Ovary (tissue), 10 donors: ENCODE measurements around the gene BTRC. TPM values are rescaled to one million over a fixed set of nuclear protein-coding genes. Genes with fewer than 3 reads are reported as not detected.

ENCODE experiments used
- DNase-seq, 5 donors: peaks; one replicate each; pipeline ENCODE4 v3.0.0-alpha.2; 2019 to 2020
- H3K27ac ChIP-seq, 2 donors: fragments of 200-600 bp; one replicate each; pipeline versions ENCODE4 v1.5.1 to v1.8.0; 2019 to 2022
- H3K27me3 ChIP-seq: fragments of 200-600 bp; one replicate; pipeline ENCODE4 v1.8.0; 2022
- H3K36me3 ChIP-seq: fragments of 200-600 bp; sonication (generic); one replicate; pipeline ENCODE4 v1.5.1; 2019
- H3K4me1 ChIP-seq: one replicate; pipeline ENCODE4 v1.8.1; 2013; ENCODE audit warnings: mild to moderate bottlenecking, moderate library complexity; ENCODE audit not compliant: insufficient read depth
- H3K4me3 ChIP-seq: fragments of 200-600 bp; sonication (generic); one replicate; pipeline ENCODE4 v1.5.1; 2017
- H3K9me3 ChIP-seq, 2 donors: fragments of 200-600 bp in 1 of 2; sonication (generic) in 1 of 2; one replicate each; pipeline versions ENCODE4 v1.5.1 to v1.8.1; 2013 to 2019; ENCODE audit warnings: mild to moderate bottlenecking in 1 of 2, moderate library complexity in 1 of 2
- EP300 ChIP-seq: sonication (generic); formaldehyde crosslinking; IDR thresholded peaks from one replicate; pipeline ENCODE4 v1.6.1; 2017; ENCODE audit warnings: antibody characterized with exemption
- POLR2A ChIP-seq: fragments of 450-650 bp; IDR thresholded peaks from one replicate; pipeline ENCODE4 v1.6.1; 2017; ENCODE audit warnings: antibody characterized with exemption, mild to moderate bottlenecking, moderate library complexity
- WGBS, 3 donors: extraction: QIAGEN DNeasy Blood & Tissue Kit in 1 of 3; methylation state at CpG; one replicate each; pipeline versions ENCODE4 v1.1.5 to v1.1.7; 2013 to 2017; 5-methylcytosine and 5-hydroxymethylcytosine counted together
- intact Hi-C, 4 donors: fragments of 100-400 bp; cut with DNase I; formaldehyde crosslinking; loops; one replicate each; pipeline versions ENCODE4 v1.11.0 to v1.15.1; 2022 to 2023
- long read RNA-seq, 3 donors: library from polyadenylated mRNA in 2 of 3; unstranded in 2 of 3; transcript quantifications; one replicate each; pipeline ENCODE4 v2.0.0 and lab custom pipeline, GENCODE V29; 2021 to 2026
- polyA plus RNA-seq, 2 donors: library from polyadenylated mRNA; stranded (reverse); fragments of 200-250 nt in 1 of 2; fragments of 350-450 nt in 1 of 2; fragmentation: Illumina TruSeq in 1 of 2; extraction: RNeasy Lipid Tissue Mini Kit (QIAGEN cat#74804) in 1 of 2; gene quantifications; one replicate each; pipeline ENCODE4 v1.2.3, GENCODE V29; 2013 to 2014
- total RNA-seq, 7 donors: library from RNA; depleted of rRNA in 2 of 7; stranded (reverse); fragments of >200 nt in 2 of 7; fragmentation: NEBNext Ultra II Directional in 3 of 7; extraction: Animal tissue kit (Norgen Biotek cat#: 25700) in 3 of 7; gene quantifications; one replicate each; pipeline versions ENCODE4 v1.1.0 to v1.2.4, GENCODE V29; 2016 to 2023
- TF ChIP-seq, protein P1 (sequence below), 3 donors: fragments of 450-650 bp in 2 of 3; fragments of 200-600 bp in 1 of 3; IDR thresholded peaks; one replicate each; pipeline versions ENCODE4 v1.5.1 to v1.8.0; 2016 to 2022; ENCODE audit warnings: antibody characterized with exemption in 3 of 3, mild to moderate bottlenecking in 1 of 3
- donor health status: DM: no; HTN: no; CAD: no; lungs with moderate emphysema.
- donor health status: DM: no; HTN: no; CAD: no.
- donor health status: Bipolar disorder and iron deficiency.
- donor health status: DM: yes; HTN: yes; CAD: no.
- donor health status: DM: no; HTN: no; CAD: no.
- donor health status: DM: yes; HTN: yes; CAD: no.

The BTRC gene
- total RNA-seq (10 to 100 TPM; 12.3 to 31.4 (median 27.7) TPM), polyA plus RNA-seq (10 to 100 TPM in 1 of 2 donors, 1 to 10 TPM in 1; 7.2 to 24.0 TPM)
- long read RNA-seq, donor 1, full-length matches to known transcripts = 10 of 24 reads
- long read RNA-seq, donor 1, partial matches to known transcripts = 3 of 24 reads
- long read RNA-seq, donor 1, other reads (novel, unspliced or antisense) = 11 of 24 reads
- long read RNA-seq, donor 2, full-length matches to known transcripts = 12 of 20 reads
- long read RNA-seq, donor 2, partial matches to known transcripts = 8 of 20 reads
- long read RNA-seq, donor 2, other reads (novel, unspliced or antisense) = 0 of 20 reads
- long read RNA-seq, donor 3, full-length matches to known transcripts = 16 of 21 reads
- long read RNA-seq, donor 3, partial matches to known transcripts = 1 of 21 reads
- long read RNA-seq, donor 3, other reads (novel, unspliced or antisense) = 4 of 21 reads

DNA sequence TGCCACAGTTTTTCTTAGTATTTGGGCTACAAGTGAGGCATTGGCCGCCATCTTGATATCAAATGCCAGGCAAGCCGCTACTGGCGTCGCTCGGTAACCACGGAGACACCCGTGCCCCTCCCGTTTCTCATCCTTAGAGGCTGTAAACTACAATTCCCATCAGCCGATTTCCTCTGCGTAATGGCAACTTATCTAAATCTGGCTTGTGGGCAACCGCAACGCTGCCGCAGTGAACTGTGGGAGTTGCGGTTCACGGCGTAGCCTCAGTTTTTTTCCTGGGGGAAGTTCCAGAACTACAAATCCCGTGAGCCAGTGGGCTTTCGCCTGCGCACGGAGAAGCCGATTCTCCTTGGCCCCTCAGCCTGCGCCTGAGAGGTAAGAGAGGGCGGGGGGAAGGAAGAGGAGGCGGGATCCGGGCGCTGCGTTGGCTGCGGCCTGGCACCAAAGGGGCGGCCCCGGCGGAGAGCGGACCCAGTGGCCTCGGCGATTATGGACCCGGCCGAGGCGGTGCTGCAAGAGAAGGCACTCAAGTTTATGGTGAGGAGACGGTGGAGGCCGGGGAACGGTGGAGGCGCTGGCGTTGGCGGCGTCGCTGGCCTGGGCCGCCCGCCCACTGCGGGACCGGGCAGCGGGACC is at the start of gene BTRC:
Gene BTRC (plus strand): TSS at position 474 of the 636 bp plus-strand sequence. CDS start 16 bp downstream, at position 490.
- WGBS, 3 donors = 0 to 1% (median 0%) methylated on average over 48 to 50 of the region's 50 CpGs
- TF ChIP-seq POLR2A (peak; percentile 64), EP300 (no peak)
- TF ChIP-seq, protein P1, sequence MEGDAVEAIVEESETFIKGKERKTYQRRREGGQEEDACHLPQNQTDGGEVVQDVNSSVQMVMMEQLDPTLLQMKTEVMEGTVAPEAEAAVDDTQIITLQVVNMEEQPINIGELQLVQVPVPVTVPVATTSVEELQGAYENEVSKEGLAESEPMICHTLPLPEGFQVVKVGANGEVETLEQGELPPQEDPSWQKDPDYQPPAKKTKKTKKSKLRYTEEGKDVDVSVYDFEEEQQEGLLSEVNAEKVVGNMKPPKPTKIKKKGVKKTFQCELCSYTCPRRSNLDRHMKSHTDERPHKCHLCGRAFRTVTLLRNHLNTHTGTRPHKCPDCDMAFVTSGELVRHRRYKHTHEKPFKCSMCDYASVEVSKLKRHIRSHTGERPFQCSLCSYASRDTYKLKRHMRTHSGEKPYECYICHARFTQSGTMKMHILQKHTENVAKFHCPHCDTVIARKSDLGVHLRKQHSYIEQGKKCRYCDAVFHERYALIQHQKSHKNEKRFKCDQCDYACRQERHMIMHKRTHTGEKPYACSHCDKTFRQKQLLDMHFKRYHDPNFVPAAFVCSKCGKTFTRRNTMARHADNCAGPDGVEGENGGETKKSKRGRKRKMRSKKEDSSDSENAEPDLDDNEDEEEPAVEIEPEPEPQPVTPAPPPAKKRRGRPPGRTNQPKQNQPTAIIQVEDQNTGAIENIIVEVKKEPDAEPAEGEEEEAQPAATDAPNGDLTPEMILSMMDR (IDR thresholded peaks at IDR 0.05) = no peak
- H3K27ac ChIP-seq = peak within 1 kb of the TSS; percentile 70 to 82
- no peaks in the 10 kb centered on the region for H3K36me3 ChIP-seq
- peak; percentile 94 to 96 (median 94) for DNase-seq
- intact Hi-C loops = no loop called here
- no peaks in the 10 kb centered on the region for H3K27me3 ChIP-seq
- peaks cover 9% of the 10 kb centered on the region for H3K4me1 ChIP-seq
- H3K4me3 ChIP-seq = peak within 1 kb of the TSS; percentile 98
- H3K9me3 ChIP-seq = no peaks in the 10 kb centered on the region

DNA sequence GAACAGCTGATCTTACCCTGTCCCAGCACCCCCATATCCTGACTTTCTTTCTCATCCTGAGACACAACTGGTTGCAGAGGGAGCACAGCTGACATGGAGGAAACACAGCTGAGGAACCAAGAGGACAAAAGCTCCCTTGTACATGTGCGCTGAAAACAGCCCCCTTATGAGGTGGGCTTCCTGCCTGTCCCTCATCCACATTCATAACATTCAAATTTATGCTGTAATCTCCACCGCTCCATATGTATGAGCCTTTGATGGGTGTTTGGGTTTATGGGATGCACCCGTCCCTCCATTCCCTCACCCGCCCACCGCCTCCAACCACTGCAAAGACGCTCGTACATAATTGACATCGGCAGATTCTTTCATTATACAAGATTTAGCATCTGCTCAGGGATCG is 49.6 kb upstream of the BTRC start:
- Histone ChIP-seq H3K27me3 (no peaks in the 10 kb centered on the region), H3K4me1 (no peaks in the 10 kb centered on the region), H3K27ac (no peak overlapping the region), H3K36me3 (no peaks in the 10 kb centered on the region), H3K9me3 (no peaks in the 10 kb centered on the region), H3K4me3 (no peak overlapping the region)
- intact Hi-C loops = no loop called here
- TF ChIP-seq EP300 (no peak), POLR2A (no peak)
- TF ChIP-seq, protein P1 (IDR thresholded peaks at IDR 0.05) = no peak
- 94% methylated on average over 9 of the region's 9 CpGs for WGBS, 3 donors
- no peak for DNase-seq

DNA sequence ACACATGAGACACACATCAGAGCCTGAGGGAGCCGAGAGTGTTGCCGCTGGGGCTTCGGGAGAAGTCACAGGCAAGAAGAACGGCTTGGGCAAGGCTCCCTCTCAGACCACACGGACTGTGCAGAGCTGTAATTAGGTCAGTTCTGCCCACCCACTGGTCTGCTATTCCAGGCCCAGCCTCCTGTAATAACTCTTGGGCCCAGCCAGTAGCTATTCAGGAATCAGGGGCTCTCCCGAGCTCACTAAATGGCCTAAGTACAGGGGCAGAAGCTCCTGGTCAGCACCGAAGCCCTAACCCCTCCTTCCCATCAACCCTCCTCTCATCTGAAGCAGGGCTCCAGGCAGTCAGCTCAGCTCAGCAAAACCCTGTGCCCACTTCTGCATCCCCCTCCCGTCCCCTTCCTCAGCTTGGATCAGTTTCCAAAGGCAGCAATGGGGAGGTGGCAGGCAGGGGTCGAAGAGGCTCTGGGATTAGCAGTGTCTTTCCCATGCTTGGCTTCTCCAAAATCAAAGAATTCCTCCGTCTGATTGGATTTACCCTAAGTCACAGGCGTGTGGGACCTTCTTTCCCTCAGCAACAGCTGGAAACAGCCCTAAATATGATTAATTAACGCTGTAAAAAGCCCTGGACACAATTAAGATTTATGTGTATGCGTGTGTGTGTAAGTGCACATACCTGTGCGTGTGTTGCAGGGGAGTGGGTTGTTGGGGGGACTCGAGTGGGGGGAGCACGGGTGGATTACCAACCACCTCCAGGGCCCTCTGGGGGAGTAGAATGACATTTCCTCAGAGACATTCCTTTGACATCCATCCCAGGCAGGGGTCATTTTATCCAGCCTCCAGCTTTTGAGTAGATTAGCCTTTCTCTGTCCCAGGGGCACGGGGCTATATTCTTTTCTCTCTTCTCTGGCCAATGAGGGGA is 48.4 kb upstream of the BTRC start:
- TF ChIP-seq EP300 = no peak
- TF ChIP-seq POLR2A = no peak
- TF ChIP-seq, protein P1 (IDR thresholded peaks at IDR 0.05) = no peak
- Histone ChIP-seq H3K36me3 (no peaks in the 10 kb centered on the region), H3K27me3 (no peaks in the 10 kb centered on the region), H3K9me3 (no peaks in the 10 kb centered on the region), H3K4me3 (no peak overlapping the region), H3K4me1 (no peaks in the 10 kb centered on the region), H3K27ac (no peak overlapping the region)
- no peak for DNase-seq
- intact Hi-C loops = no loop called here
- WGBS, 3 donors = 51 to 54% (median 54%) methylated on average over 17 of the region's 17 CpGs

DNA sequence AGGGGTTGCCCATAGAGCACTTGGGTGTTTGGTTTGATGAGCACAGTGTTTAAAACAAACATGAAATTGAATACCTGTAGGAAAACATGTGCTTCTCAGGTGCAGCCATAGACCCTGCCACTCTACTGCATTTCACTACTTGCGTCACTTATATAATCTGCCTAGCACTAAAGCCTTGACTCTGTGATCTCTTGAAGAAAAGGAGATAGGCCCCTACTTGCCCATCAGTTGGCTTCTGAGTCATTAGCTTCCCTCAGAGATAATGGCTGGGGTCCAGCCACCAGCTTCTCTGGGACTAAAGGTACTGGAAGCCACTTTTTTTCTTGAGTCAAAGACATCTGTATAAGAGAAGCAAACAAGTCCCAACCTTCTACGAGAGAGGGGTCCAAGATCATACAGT is 45.9 kb upstream of the BTRC start:
- no peak overlapping the region for H3K27ac ChIP-seq
- H3K4me1 ChIP-seq = peaks cover 2% of the 10 kb centered on the region
- intact Hi-C loops = no loop called here
- no peak for DNase-seq
- no peaks in the 10 kb centered on the region for H3K9me3 ChIP-seq
- TF ChIP-seq EP300 = no peak
- TF ChIP-seq, protein P1 (IDR thresholded peaks at IDR 0.05) = no peak
- TF ChIP-seq POLR2A = no peak
- 66 to 70% (median 67%) methylated on average over 2 of the region's 2 CpGs for WGBS, 3 donors
- H3K27me3 ChIP-seq = no peaks in the 10 kb centered on the region
- no peaks in the 10 kb centered on the region for H3K36me3 ChIP-seq
- no peak overlapping the region for H3K4me3 ChIP-seq
